ENCODE data around the gene PLEK. TPM values are rescaled to one million over a fixed set of nuclear protein-coding genes. Genes with fewer than 3 reads are reported as not detected.

Gene PLEK
- total and polyA plus RNA-seq, 10 of the 15 experiments (the other 5 are each of a cell fraction or from before 2014, with no cell fraction given): 229 to 804 (median 362) TPM

GRCh38 chr2:68426446-68426845, 61.4 kb downstream of the PLEK start:
- Histone ChIP-seq H3K9me3 (replicated peaks; ENCODE audit: control insufficient read depth, insufficient read depth, low read length) (no peaks in the 10 kb centered on the region; the same call in 2 of the 3 replicates), H3K4me1 (ENCODE audit: control insufficient read depth, insufficient read depth, low read length) (peaks cover 57% of the 10 kb centered on the region), H3K27ac (ENCODE audit: control insufficient read depth, insufficient read depth) (peak overlapping the region; percentile 88), H3K27me3 (replicated peaks in 1 of 2; ENCODE audit: control insufficient read depth in 2 of 2, insufficient read depth in 2 of 2, low read length in 1 of 2) (no peaks in the 10 kb centered on the region), H2AFZ (ENCODE audit: control insufficient read depth, low read depth, low read length) (peak overlapping the region; percentile 24; the same call in 1 of the 2 replicates), H3K4me2 (ENCODE audit: control insufficient read depth, insufficient read depth) (0 out of 2 replicates have a peak overlapping the region, but pooled peaks have one; percentile 39), H3K4me3 (0 out of 2 replicates have a peak overlapping the region, but pooled peaks have one; percentile 11), H3K79me2 (ENCODE audit: control insufficient read depth, insufficient read depth, low read length) (no peaks in the 10 kb centered on the region; the same call in 1 of the 2 replicates), H3K36me3 (ENCODE audit: control insufficient read depth in 2 of 2, insufficient read depth in 2 of 2, low read length in 1 of 2) (no peaks in the 10 kb centered on the region), H3K9ac (ENCODE audit: control insufficient read depth, insufficient read depth, low read length) (no peak overlapping the region; the same call in 1 of the 2 replicates), H4K20me1 (ENCODE audit: control insufficient read depth, insufficient read depth) (no peaks in the 10 kb centered on the region)
- in situ Hi-C loops (cut with MboI) (loop anchor here (25.0 kb wide), 1 partner anchor 1989 kb away; the partner anchor contains the start of gene MEIS1), intact Hi-C loops (cut with micrococcal nuclease; ENCODE audit: unreplicated experiment) (no loop called here)
- TF ChIP-seq IRF4 (IDR thresholded peaks at IDR 0.05; ENCODE audit: low read depth, low read length) (no peak), ZNF207 (IDR thresholded peaks at IDR 0.05; ENCODE audit: borderline replicate concordance) (no peak), POLR2A (IDR thresholded peaks at IDR 0.05; ENCODE audit: low read depth, low read length) (0 out of 2 replicates have a peak, but pooled peaks have one; percentile 6), ZBED1 (IDR thresholded peaks at IDR 0.05; ENCODE audit: borderline replicate concordance) (peak; percentile 53; the same call in 1 of the 2 replicates), SIN3A (IDR thresholded peaks at IDR 0.05; ENCODE audit: low read depth, low read length) (no peak)
- TF ChIP-seq, protein P1, sequence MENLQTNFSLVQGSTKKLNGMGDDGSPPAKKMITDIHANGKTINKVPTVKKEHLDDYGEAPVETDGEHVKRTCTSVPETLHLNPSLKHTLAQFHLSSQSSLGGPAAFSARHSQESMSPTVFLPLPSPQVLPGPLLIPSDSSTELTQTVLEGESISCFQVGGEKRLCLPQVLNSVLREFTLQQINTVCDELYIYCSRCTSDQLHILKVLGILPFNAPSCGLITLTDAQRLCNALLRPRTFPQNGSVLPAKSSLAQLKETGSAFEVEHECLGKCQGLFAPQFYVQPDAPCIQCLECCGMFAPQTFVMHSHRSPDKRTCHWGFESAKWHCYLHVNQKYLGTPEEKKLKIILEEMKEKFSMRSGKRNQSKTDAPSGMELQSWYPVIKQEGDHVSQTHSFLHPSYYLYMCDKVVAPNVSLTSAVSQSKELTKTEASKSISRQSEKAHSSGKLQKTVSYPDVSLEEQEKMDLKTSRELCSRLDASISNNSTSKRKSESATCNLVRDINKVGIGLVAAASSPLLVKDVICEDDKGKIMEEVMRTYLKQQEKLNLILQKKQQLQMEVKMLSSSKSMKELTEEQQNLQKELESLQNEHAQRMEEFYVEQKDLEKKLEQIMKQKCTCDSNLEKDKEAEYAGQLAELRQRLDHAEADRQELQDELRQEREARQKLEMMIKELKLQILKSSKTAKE (IDR thresholded peaks at IDR 0.05; ENCODE audit: low read depth, poor library complexity, severe bottlenecking): no peak
- no peak for ATAC-seq
- SMC1A ChIA-PET (ENCODE audit: uncharacterized antibody, unreplicated experiment): interaction anchor here (1.0 to 11.0 kb wide), 17 partner anchors 12 to 242 kb away, joined by 3 to 200 read pairs (median 7); partner anchors contain the start of gene PLEK
- POLR2A ChIA-PET: interaction anchor here (0.7 to 6.3 kb wide), 7 partner anchors 8 to 59 kb away, joined by 3 to 69 read pairs (median 14); no protein-coding TSS in a partner anchor
- BruUV-seq (replicated peaks): no TSS peak
- RAD21 ChIA-PET (ENCODE audit: unreplicated experiment): interaction anchor here (0.9 to 7.8 kb wide), 15 partner anchors 8 to 61 kb away, joined by 3 to 116 read pairs (median 5); partner anchors contain the start of genes APLF, FBXO48 and PLEK
- no peak for FAIRE-seq
- CTCF ChIA-PET: interaction anchor here (0.8 to 8.8 kb wide), 9 partner anchors 10 to 65 kb away, joined by 3 to 91 read pairs (median 4); no protein-coding TSS in a partner anchor
- DNase-seq (ENCODE audit: low read depth, low spot score): no peak
- WGBS (ENCODE audit: insufficient coverage, insufficient replicate concordance, low lambda C conversion rate, missing lambda C conversion rate): 57% methylated on average over 1 of the region's 1 CpG

Data from GM12878 (cell line).